ENCODE data around the gene ANKZF1. TPM values are rescaled to one million over a fixed set of nuclear protein-coding genes. Genes with fewer than 3 reads are reported as not detected.

Gene ANKZF1
- total RNA-seq, 2 donors from 2014 or later: 11.5 to 24.2 TPM

GRCh38 chr2:219274361-219274921 is 44.8 kb downstream of the ANKZF1 start:
- intact Hi-C loops (cut with DNase I): no loop called here
- no peak for DNase-seq (ENCODE audit: low spot score)

GRCh38 chr2:219277703-219278654 is 48.4 kb downstream of the ANKZF1 start:
- DNase-seq (ENCODE audit: low spot score): peak; percentile 90
- intact Hi-C loops (cut with DNase I): loop anchor here in 1 of 2 donors (2.0 kb wide), 1 partner anchor 17 kb away; no protein-coding TSS in a partner anchor

- intact Hi-C loops (cut with DNase I): loop anchor here in 1 of 2 donors (2.0 kb wide), 1 partner anchor 16 kb away; no protein-coding TSS in a partner anchor
- no peak for DNase-seq (ENCODE audit: low spot score)
Measured at GRCh38 chr2:219278655-219279150, 49.1 kb downstream of the ANKZF1 start.

- peak; percentile 100 for DNase-seq (ENCODE audit: low spot score)
- intact Hi-C loops (cut with DNase I): loop anchor here in 1 of 2 donors (2.0 kb wide), 1 partner anchor 15 kb away; no protein-coding TSS in a partner anchor
Measured at GRCh38 chr2:219279151-219279915, 49.7 kb downstream of the ANKZF1 start, which contains the start of gene DNAJB2. DNAJB2 (plus strand) TSS chr2:219279366; CDS start chr2:219279834, 468 bp downstream.

DNA sequence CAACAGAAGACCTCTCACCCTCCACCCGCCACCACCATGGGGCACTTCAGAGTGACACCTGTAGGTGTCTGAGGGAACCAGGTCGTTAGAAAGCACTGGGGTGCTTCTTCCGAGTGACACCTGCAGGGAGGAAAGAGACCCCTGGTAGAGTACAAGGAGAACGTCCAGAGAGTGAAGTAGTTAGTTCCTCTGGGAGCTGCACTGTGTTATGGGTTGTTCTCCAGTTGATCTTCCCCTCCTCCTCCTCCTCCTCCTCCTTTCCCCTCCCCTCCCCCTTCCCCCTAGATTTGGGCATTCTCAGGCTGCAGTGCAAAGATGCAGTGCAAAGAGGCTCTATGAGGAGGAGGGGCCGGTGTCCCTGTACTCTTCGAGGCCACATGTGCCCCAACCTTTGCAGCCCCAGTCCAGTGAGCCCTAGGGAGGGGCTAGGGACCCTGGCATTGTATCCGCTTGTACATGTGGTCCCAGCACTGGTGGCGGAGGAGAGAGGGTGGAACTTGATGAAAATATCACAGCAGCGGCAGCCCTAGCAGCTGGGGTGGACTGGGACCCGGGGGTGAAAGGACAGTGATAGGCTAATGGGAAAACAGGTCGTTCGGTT is 50.4 kb downstream of the ANKZF1 start:
- intact Hi-C loops (cut with DNase I): loop anchor here in 1 of 2 donors (2.0 kb wide), 1 partner anchor 15 kb away; no protein-coding TSS in a partner anchor
- peak; percentile 72 for DNase-seq (ENCODE audit: low spot score)

DNA sequence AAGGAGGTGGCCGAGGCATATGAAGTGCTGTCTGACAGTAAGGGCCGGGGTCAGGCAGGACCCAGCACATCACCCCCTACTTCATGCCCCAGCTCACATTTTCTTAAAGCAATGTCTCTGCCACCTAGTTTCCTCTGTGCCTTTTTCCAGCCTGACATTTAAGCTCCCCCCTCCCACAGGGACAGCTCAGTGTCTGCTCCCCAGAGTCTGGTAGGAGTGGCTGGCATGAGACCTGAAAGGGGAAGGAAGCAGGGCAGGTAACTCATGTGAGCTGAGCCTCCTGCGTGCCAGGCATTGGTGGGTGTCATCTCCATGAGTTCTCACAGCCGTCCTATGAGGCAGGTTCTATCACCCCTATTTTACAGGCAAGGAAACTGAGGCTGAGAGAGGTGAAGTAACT is 51.0 kb downstream of the ANKZF1 start:
- intact Hi-C loops (cut with DNase I): no loop called here
- DNase-seq (ENCODE audit: low spot score): peak; percentile 29

DNA sequence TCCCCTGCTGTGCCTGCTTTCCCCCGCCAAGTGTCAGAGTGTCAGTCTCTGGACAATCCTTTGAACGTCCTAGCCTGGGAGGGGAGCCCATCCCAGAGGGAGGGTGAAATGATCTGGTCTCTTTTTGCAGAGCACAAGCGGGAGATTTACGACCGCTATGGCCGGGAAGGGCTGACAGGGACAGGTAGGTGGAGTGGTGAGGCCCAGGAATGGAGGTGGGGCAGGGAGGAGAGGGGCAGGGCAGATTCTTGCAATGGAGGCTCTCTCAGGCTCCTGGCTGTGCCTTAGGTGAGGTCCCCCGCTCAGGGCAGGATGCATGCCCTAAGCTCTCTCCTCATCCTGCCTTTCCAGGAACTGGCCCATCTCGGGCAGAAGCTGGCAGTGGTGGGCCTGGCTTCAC is 52.0 kb downstream of the ANKZF1 start:
- intact Hi-C loops (cut with DNase I): no loop called here
- DNase-seq (ENCODE audit: low spot score): peak; percentile 59

DNA sequence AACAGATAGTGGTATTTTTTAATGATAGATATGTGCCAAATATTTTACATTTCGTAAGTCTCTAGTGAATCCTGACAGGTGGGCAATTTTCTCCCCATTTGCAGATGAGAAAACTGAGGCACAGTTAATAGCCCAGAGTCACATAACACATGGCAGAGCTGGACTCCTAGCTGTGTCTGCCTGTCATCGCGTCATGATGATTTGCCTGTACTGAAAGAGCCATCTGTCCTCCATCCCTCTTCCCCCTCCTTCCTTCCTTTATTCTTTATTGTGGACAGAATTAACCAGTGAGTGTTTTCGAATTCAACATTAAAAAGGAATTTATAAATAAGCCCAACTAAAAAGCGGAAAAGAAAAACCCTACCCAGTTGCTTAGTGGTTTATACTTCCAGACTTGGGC is 52.8 kb downstream of the ANKZF1 start:
- no peak for DNase-seq (ENCODE audit: low spot score)
- intact Hi-C loops (cut with DNase I): no loop called here

DNA sequence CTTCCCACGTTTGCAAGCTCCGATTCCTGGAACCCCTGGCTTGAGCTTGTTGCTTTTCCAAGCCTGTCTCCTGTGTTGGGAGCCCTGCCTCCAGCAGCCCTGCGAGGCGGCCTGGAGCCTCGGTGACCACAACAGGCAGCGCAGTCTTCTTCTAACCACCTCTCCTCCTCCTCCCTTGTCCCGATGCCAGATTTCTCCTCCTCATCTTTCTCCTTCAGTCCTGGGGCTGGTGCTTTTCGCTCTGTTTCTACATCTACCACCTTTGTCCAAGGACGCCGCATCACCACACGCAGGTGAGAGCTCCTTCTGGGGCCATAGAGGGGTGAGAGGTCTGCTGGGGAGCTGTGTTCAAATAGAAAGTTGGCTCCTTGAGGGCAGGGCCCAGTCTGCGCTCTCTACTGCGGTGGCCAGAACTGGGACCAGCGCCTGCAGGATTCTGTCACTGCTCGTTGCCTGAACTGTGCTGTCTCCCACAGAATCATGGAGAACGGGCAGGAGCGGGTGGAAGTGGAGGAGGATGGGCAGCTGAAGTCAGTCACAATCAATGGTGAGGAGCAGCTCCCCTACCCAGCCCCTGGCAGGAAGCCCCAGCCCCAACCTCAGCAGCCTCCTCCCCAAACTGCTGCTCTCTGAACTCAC is 53.5 kb downstream of the ANKZF1 start:
- peak; percentile 71 for DNase-seq (ENCODE audit: low spot score)
- intact Hi-C loops (cut with DNase I): no loop called here

- intact Hi-C loops (cut with DNase I): no loop called here
- DNase-seq (ENCODE audit: low spot score): peak; percentile 80
Measured at GRCh38 chr2:219284501-219285372, 55.1 kb downstream of the ANKZF1 start.

GRCh38 chr2:219285373-219285735 is 55.7 kb downstream of the ANKZF1 start:
- intact Hi-C loops (cut with DNase I): no loop called here
- no peak for DNase-seq (ENCODE audit: low spot score)

DNA sequence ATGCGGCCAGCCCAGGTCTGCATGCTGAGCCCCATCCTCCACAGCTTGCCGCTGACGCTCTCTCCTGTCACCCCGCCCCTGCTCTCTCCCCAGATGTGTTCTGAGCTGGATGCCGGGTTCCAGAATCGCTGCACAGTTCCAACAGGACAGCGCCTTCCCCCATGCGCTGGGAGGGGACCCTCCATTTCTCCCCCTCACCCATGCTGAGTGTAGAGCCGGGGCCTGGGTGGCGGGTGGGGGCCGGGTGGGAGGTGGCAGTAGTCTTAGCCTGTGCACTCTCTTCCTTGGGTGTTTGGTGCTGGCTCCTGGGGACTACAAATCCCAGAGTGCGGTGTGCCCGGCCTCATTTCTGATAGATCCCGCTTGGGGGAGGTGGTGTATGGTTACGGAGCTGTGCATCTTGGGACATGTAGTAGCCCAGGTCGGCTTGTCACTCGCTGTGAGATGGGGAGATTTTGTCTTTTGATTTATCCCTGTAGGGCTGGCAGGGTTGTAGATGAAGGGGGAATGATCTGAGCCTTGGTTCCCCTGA is 56.4 kb downstream of the ANKZF1 start:
- peak; percentile 69 for DNase-seq (ENCODE audit: low spot score)
- intact Hi-C loops (cut with DNase I): no loop called here

Other genes starting within 250 kb of the ANKZF1 start
- not detected for gene FEV, start 244.6 kb upstream of the ANKZF1 start, total RNA-seq
- gene CRYBA2, start 236.4 kb upstream of the ANKZF1 start, total RNA-seq: not detected
- not detected for gene CFAP65, start 188.3 kb upstream of the ANKZF1 start, total RNA-seq
- gene IHH, start 168.9 kb upstream of the ANKZF1 start, total RNA-seq: not detected
- gene NHEJ1, start 69.0 kb upstream of the ANKZF1 start, total RNA-seq: 10 to 100 TPM in 1 of 2 donors, 1 to 10 TPM in 1; 8.9 to 11.6 TPM
- gene SLC23A3, start 59.8 kb upstream of the ANKZF1 start, total RNA-seq: 1 to 10 TPM in 1 of 2 donors, under 1 TPM in 1; 0.71 to 2.1 TPM
- gene CNPPD1, start 52.9 kb upstream of the ANKZF1 start, total RNA-seq: 10 to 100 TPM; 46.7 to 49.2 TPM
- 10 to 100 TPM; 54.4 to 56.8 TPM for gene RETREG2, start 51.5 kb upstream of the ANKZF1 start, total RNA-seq
- gene ZFAND2B, start 23.0 kb upstream of the ANKZF1 start, total RNA-seq: 10 to 100 TPM; 33.8 to 34.7 TPM
- 10 to 100 TPM; 16.0 to 24.2 TPM for gene ABCB6, start 10.8 kb upstream of the ANKZF1 start, total RNA-seq
- gene ATG9A, start 170 bp upstream of the ANKZF1 start, total RNA-seq: 10 to 100 TPM; 28.5 to 38.5 TPM
- gene GLB1L, start 15.6 kb downstream of the ANKZF1 start, total RNA-seq: 1 to 10 TPM; 5.3 to 7.5 TPM
- 10 to 100 TPM; 15.8 to 16.5 TPM for gene STK16, start 15.7 kb downstream of the ANKZF1 start, total RNA-seq
- not detected for gene TUBA4B, start 23.4 kb downstream of the ANKZF1 start, total RNA-seq
- gene TUBA4A, start 24.1 kb downstream of the ANKZF1 start, total RNA-seq: 10 to 100 TPM; 25.6 to 25.9 TPM
- 10 to 100 TPM; 42.0 to 45.7 TPM for gene DNAJB2, start 49.6 kb downstream of the ANKZF1 start, total RNA-seq
- not detected for gene PTPRN, start 79.6 kb downstream of the ANKZF1 start, total RNA-seq
- not detected for gene RESP18, start 102.9 kb downstream of the ANKZF1 start, total RNA-seq
- gene DNPEP, start 158.1 kb downstream of the ANKZF1 start, total RNA-seq: 10 to 100 TPM; 41.9 to 44.0 TPM
- 1,000 to 10,000 TPM; 6,561 to 7,652 TPM for gene DES, start 188.6 kb downstream of the ANKZF1 start, total RNA-seq
- gene SPEG, start 205.0 kb downstream of the ANKZF1 start, total RNA-seq: 100 to 1,000 TPM; 175 to 217 TPM

Data from posterior vena cava (tissue), 2 donors.